Suppressor macrophage treated with lipopolysaccharide for 4 hours (primary cell): ENCODE measurements around the gene GBP7.
A peak's percentile ranks its signal among the peaks of the same experiment; 100 is the strongest.
"Not testable (repeated sequence)": the region's sequence is repeated elsewhere in the genome, so short reads cannot be mapped to it uniquely, and the experiment has no call there.

ENCODE experiments used
- DNase-seq: peaks from one replicate; pipeline ENCODE4 v3.0.0-alpha.2; 2020

GBP7 gene

GRCh38 chr1:89169166-89169565 is 6.6 kb downstream of the GBP7 start:
- no peak for DNase-seq

- DNase-seq = no peak
Observed at GRCh38 chr1:89167590-89168230, 8.1 kb downstream of the GBP7 start.

GRCh38 chr1:89166705-89167104 is 9.1 kb downstream of the GBP7 start:
- no peak for DNase-seq

- DNase-seq = peak; percentile 47
Observed at GRCh38 chr1:89165811-89166210, 10.0 kb downstream of the GBP7 start.

- peak; percentile 43 for DNase-seq
Observed at GRCh38 chr1:89151047-89151446, 24.8 kb downstream of the GBP7 start.

GRCh38 chr1:89149976-89150375 is 25.8 kb downstream of the GBP7 start:
- no peak for DNase-seq

- DNase-seq = no peak
Observed at GRCh38 chr1:89149229-89149628, 26.6 kb downstream of the GBP7 start.

- no peak for DNase-seq
Observed at GRCh38 chr1:89147678-89148658, 27.8 kb downstream of the GBP7 start.

- DNase-seq = no peak
Observed at GRCh38 chr1:89146721-89147120, 29.1 kb downstream of the GBP7 start.

- no peak for DNase-seq
Observed at GRCh38 chr1:89143484-89143883, 32.3 kb downstream of the GBP7 start.

GRCh38 chr1:89142160-89142559 is 33.6 kb downstream of the GBP7 start:
- DNase-seq = no peak

GRCh38 chr1:89133747-89134146 is 42.1 kb downstream of the GBP7 start:
- DNase-seq = no peak

- DNase-seq = peak; percentile 24
Observed at GRCh38 chr1:89130716-89131115, 45.1 kb downstream of the GBP7 start.

GRCh38 chr1:89129911-89130310 is 45.9 kb downstream of the GBP7 start:
- DNase-seq = peak; percentile 82

GRCh38 chr1:89128003-89128458 is 47.8 kb downstream of the GBP7 start:
- DNase-seq = not testable (repeated sequence)

GRCh38 chr1:89126602-89127565 is 48.9 kb downstream of the GBP7 start:
- peak; percentile 52 for DNase-seq

GRCh38 chr1:89125913-89126580 is 49.8 kb downstream of the GBP7 start, which contains the start of gene GBP2:
Gene GBP2, minus strand, starts transcription at chr1:89126114. Its CDS starts 4,148 bp downstream, at chr1:89121966.
- peak; percentile 93 for DNase-seq

- peak; percentile 27 for DNase-seq
Observed at GRCh38 chr1:89125240-89125912, 50.4 kb downstream of the GBP7 start.

- no peak for DNase-seq
Observed at GRCh38 chr1:89121641-89122040, 54.2 kb downstream of the GBP7 start.

- no peak for DNase-seq
Observed at GRCh38 chr1:89114662-89115061, 61.1 kb downstream of the GBP7 start.

- DNase-seq = no peak
Observed at GRCh38 chr1:89112871-89113613, 62.8 kb downstream of the GBP7 start.
